Type B pancreatic cell (in vitro differentiated cells): ENCODE results near the gene ST7. TPM values are rescaled to one million over a fixed set of nuclear protein-coding genes. Genes with fewer than 3 reads are reported as not detected.

Experiments used
- DNase-seq: peaks from one replicate; pipeline ENCODE4 v3.0.0; 2021; ENCODE audit warnings: mixed read lengths; ENCODE audit not compliant: unreplicated experiment; ENCODE audit errors: extremely low spot score
- H3K27ac Mint-ChIP-seq: 2 replicates; pipeline ENCODE4 v1.8.0; 2021; ENCODE audit warnings: mild to moderate bottlenecking, mixed read lengths
- H3K27me3 Mint-ChIP-seq: 2 replicates; pipeline ENCODE4 v1.8.0; 2021; ENCODE audit warnings: mixed read lengths
- H3K36me3 Mint-ChIP-seq: 2 replicates; pipeline ENCODE4 v1.8.0; 2021; ENCODE audit warnings: mixed read lengths
- H3K4me1 Mint-ChIP-seq: one replicate; pipeline ENCODE4 v1.8.0; 2021; ENCODE audit warnings: mixed read lengths; ENCODE audit not compliant: unreplicated experiment
- H3K4me3 Mint-ChIP-seq: 2 replicates; pipeline ENCODE4 v1.8.0; 2021; ENCODE audit warnings: mild to moderate bottlenecking, mixed read lengths
- H3K9me3 Mint-ChIP-seq: 2 replicates; pipeline ENCODE4 v1.8.0; 2021; ENCODE audit warnings: mixed read lengths
- CTCF ChIP-seq: fragments of 200-600 bp; sonication (generic); conservative IDR thresholded peaks from 2 replicates; pipeline ENCODE4 v1.5.0; 2021; ENCODE audit warnings: antibody characterized with exemption, mild to moderate bottlenecking
- total RNA-seq: library from RNA; stranded (reverse); gene quantifications from 2 replicates; pipeline ENCODE4 v1.2.1, GENCODE V29; 2021; ENCODE audit warnings: low replicate concordance

Gene ST7
- total RNA-seq, 1 donor from 2014 or later, result 25.0 TPM

GRCh38 chr7:117019786-117020590 lies 66.7 kb downstream of the ST7 start:
- no peak for TF ChIP-seq CTCF
- H3K36me3 Mint-ChIP-seq, result no peaks in the 10 kb centered on the region
- H3K9me3 Mint-ChIP-seq, result no peaks in the 10 kb centered on the region
- peak; percentile 75 for DNase-seq
- no peak overlapping the region for H3K4me3 Mint-ChIP-seq
- peaks cover 15% of the 10 kb centered on the region for H3K4me1 Mint-ChIP-seq
- no peaks in the 10 kb centered on the region for H3K27me3 Mint-ChIP-seq
- H3K27ac Mint-ChIP-seq, result no peak overlapping the region

- no peaks in the 10 kb centered on the region for H3K36me3 Mint-ChIP-seq
- H3K27me3 Mint-ChIP-seq, result no peaks in the 10 kb centered on the region
- no peak overlapping the region for H3K27ac Mint-ChIP-seq
- H3K9me3 Mint-ChIP-seq, result no peaks in the 10 kb centered on the region
- DNase-seq, result no peak
- no peak for TF ChIP-seq CTCF
- H3K4me1 Mint-ChIP-seq, result peaks cover 15% of the 10 kb centered on the region
- no peak overlapping the region for H3K4me3 Mint-ChIP-seq
Measured at GRCh38 chr7:117020591-117020973, 67.3 kb downstream of the ST7 start.

GRCh38 chr7:117021366-117021765 lies 68.1 kb downstream of the ST7 start:
- no peaks in the 10 kb centered on the region for H3K27me3 Mint-ChIP-seq
- no peak overlapping the region for H3K27ac Mint-ChIP-seq
- DNase-seq, result no peak
- H3K36me3 Mint-ChIP-seq, result no peaks in the 10 kb centered on the region
- no peaks in the 10 kb centered on the region for H3K9me3 Mint-ChIP-seq
- peaks cover 15% of the 10 kb centered on the region for H3K4me1 Mint-ChIP-seq
- TF ChIP-seq CTCF, result no peak
- H3K4me3 Mint-ChIP-seq, result no peak overlapping the region

GRCh38 chr7:117021986-117022385 lies 68.7 kb downstream of the ST7 start:
- Mint-ChIP-seq H3K36me3 (peaks cover 4% of the 10 kb centered on the region), H3K4me1 (peaks cover 15% of the 10 kb centered on the region), H3K27me3 (no peaks in the 10 kb centered on the region), H3K4me3 (no peak overlapping the region), H3K27ac (no peak overlapping the region), H3K9me3 (no peaks in the 10 kb centered on the region)
- no peak for TF ChIP-seq CTCF
- DNase-seq, result no peak

- H3K27ac Mint-ChIP-seq, result no peak overlapping the region
- H3K9me3 Mint-ChIP-seq, result no peaks in the 10 kb centered on the region
- TF ChIP-seq CTCF, result no peak
- DNase-seq, result no peak
- peaks cover 9% of the 10 kb centered on the region for H3K36me3 Mint-ChIP-seq
- peaks cover 10% of the 10 kb centered on the region for H3K4me1 Mint-ChIP-seq
- H3K27me3 Mint-ChIP-seq, result no peaks in the 10 kb centered on the region
- peak overlapping the region; percentile 38 for H3K4me3 Mint-ChIP-seq
Measured at GRCh38 chr7:117023325-117023854, 70.1 kb downstream of the ST7 start.
